Endothelial cell of umbilical vein (primary cell): ENCODE measurements around the gene NPM1. TPM values are rescaled to one million over a fixed set of nuclear protein-coding genes. Genes with fewer than 3 reads are reported as not detected.

Source experiments
- microRNA-seq: library from miRNA; unstranded; fragments of <30 nt; microRNA quantifications from one replicate; pipeline ENCODE4 v1.2.0, GENCODE V29; 2021; ENCODE audit warnings: borderline number of aligned reads, borderline replicate concordance
- polyA plus RNA-seq, 4 experiments: library from polyadenylated mRNA; depleted of rRNA in 3 of 4; stranded (reverse) in 3 of 4; unstranded in 1 of 4; fragments of >200 nt; gene quantifications; 2 replicates each; pipeline versions ENCODE4 v1.2.1 to v1.2.3, GENCODE V29; 2011 to 2012; ENCODE audit warnings: missing spikeins in 1 of 4
- small RNA-seq: library from RNA; depleted of rRNA; stranded (forward); fragments of <200 nt; gene quantifications from one replicate; pipeline ENCODE3, GENCODE V24; 2012; ENCODE audit warnings: low replicate concordance, low read depth; ENCODE audit not compliant: insufficient read depth, insufficient read length
- total RNA-seq: library from RNA; stranded (reverse); gene quantifications from 2 replicates; pipeline ENCODE4 v1.2.3, GENCODE V29; 2021

Gene NPM1
- total and polyA plus RNA-seq, 2 donors (not counting 3 experiments of a cell fraction or from before 2014, with no cell fraction given) = 618 to 1,695 TPM

Small RNA genes lying within 50 kb of the gene (microRNA-seq; reads per million reads assigned to microRNA genes)
- gene MIR3912 = not detected

Small RNA genes lying within 50 kb of the gene (small RNA-seq; reads per million reads assigned to genes)
- not detected for gene AC091980.1
- not detected for gene MIR3912
- not detected for gene RN7SL339P
- not detected for gene SNORA70J

Other genes starting within 250 kb of the NPM1 start
- not detected in 2 replicates for gene TLX3, start 78.6 kb upstream of the NPM1 start, total RNA-seq
- not detected in 2 replicates for gene TLX3, start 78.6 kb upstream of the NPM1 start, polyA plus RNA-seq
- gene FGF18, start 31.8 kb downstream of the NPM1 start, total RNA-seq = 0.27 TPM in 1 of 2 replicates, not detected in the other
- 0.04 and 0.13 TPM in 2 replicates for gene FGF18, start 31.8 kb downstream of the NPM1 start, polyA plus RNA-seq